NCI-H1092 treated with DMSO at 0.1 percent for 48 hours (cell line): ENCODE results near the gene GPR17.

ENCODE experiments used
- DNase-seq: peaks from one replicate; lab custom pipeline; 2025; lab: John Stamatoyannopoulos, UW

The GPR17 gene

GRCh38 chr2:127641846-127642507 is 4.0 kb upstream of the GPR17 start:
- DNase-seq = no peak

- DNase-seq = no peak
These were observed 3.1 kb upstream of the GPR17 start for GRCh38 chr2:127642706-127643438.

- no peak for DNase-seq
These were observed 2.4 kb upstream of the GPR17 start for GRCh38 chr2:127643439-127644065.

- no peak for DNase-seq
These were observed 1.6 kb upstream of the GPR17 start for GRCh38 chr2:127644066-127645025.

GRCh38 chr2:127645026-127645394 is 943 bp upstream of the GPR17 start:
- no peak for DNase-seq

- no peak for DNase-seq
These were observed 711 bp downstream of the GPR17 start for GRCh38 chr2:127646487-127647241.

GRCh38 chr2:127647242-127648190 is 1.6 kb downstream of the GPR17 start:
- no peak for DNase-seq

GRCh38 chr2:127648321-127648720 is 2.4 kb downstream of the GPR17 start:
- DNase-seq = no peak

- peak; percentile 53 for DNase-seq
These were observed 3.2 kb downstream of the GPR17 start for GRCh38 chr2:127649100-127649611.

GRCh38 chr2:127649684-127650040 is 3.7 kb downstream of the GPR17 start:
- peak; percentile 54 for DNase-seq

- DNase-seq = no peak
These were observed 4.3 kb downstream of the GPR17 start for GRCh38 chr2:127650041-127650784.

GRCh38 chr2:127650785-127651380 is 4.9 kb downstream of the GPR17 start:
- DNase-seq = no peak

GRCh38 chr2:127651381-127651809 is 5.4 kb downstream of the GPR17 start:
- DNase-seq = no peak

- DNase-seq = no peak
These were observed 6.1 kb downstream of the GPR17 start for GRCh38 chr2:127651971-127652550.

GRCh38 chr2:127652786-127653357 is 6.9 kb downstream of the GPR17 start:
- DNase-seq = no peak

- no peak for DNase-seq
These were observed 7.6 kb downstream of the GPR17 start for GRCh38 chr2:127653421-127654083.

- DNase-seq = no peak
These were observed 8.3 kb downstream of the GPR17 start for GRCh38 chr2:127654084-127654837.
